Adrenal gland (tissue), 5 donors: ENCODE measurements around the gene CDC6.

Source experiments
- POLR2A ChIP-seq, 2 donors: fragments of 450-650 bp; IDR thresholded peaks; one replicate each; pipeline ENCODE4 v1.6.1; 2017; ENCODE audit warnings: antibody characterized with exemption in 2 of 2, mild to moderate bottlenecking in 2 of 2, moderate library complexity in 1 of 2
- TF ChIP-seq, protein P1 (sequence below), 6 experiments: fragments of 450-650 bp in 4 of 6; fragments of 200-600 bp in 2 of 6; sonication (generic) in 1 of 6; IDR thresholded peaks; 1 replicate in 5 of 6; 2 replicates in 1 of 6; pipeline versions ENCODE4 v1.5.1 to v1.8.0; 2016 to 2021; ENCODE audit warnings: antibody characterized with exemption in 6 of 6, mild to moderate bottlenecking in 2 of 6, moderate library complexity in 1 of 6
- donor health status: DM: no; HTN: no; CAD: no.

DNA sequence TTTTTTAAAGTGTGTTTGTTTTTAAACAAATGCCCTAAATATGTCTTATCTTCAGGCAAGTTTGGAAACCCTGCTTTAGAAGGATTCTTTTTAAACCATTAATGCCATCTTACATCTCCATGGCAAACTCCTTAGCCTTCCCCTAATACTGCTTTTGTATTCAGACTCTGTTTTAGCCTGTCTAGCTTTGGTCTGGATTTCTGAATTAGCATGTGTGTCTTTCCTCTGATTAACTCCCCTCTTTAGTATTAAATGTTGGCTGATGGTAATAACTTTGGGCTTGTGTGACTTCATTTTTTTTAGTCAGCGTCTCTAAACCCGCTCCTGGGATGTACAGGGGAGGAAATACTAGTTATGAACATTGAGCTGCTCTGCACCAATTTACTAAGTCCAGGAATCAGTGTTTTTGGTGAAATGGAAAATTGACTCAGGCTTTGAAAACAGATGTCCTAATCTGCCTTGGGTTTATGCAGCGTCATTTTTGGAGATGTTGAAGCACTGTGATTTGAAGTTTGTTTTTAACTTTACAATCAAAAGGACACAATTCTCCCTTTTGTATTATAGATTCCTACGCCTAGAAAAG lies 46.3 kb upstream of the CDC6 start:
- TF ChIP-seq, protein P1, sequence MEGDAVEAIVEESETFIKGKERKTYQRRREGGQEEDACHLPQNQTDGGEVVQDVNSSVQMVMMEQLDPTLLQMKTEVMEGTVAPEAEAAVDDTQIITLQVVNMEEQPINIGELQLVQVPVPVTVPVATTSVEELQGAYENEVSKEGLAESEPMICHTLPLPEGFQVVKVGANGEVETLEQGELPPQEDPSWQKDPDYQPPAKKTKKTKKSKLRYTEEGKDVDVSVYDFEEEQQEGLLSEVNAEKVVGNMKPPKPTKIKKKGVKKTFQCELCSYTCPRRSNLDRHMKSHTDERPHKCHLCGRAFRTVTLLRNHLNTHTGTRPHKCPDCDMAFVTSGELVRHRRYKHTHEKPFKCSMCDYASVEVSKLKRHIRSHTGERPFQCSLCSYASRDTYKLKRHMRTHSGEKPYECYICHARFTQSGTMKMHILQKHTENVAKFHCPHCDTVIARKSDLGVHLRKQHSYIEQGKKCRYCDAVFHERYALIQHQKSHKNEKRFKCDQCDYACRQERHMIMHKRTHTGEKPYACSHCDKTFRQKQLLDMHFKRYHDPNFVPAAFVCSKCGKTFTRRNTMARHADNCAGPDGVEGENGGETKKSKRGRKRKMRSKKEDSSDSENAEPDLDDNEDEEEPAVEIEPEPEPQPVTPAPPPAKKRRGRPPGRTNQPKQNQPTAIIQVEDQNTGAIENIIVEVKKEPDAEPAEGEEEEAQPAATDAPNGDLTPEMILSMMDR (IDR thresholded peaks at IDR 0.05) = no peak
- TF ChIP-seq POLR2A (IDR thresholded peaks at IDR 0.05) = no peak
